ENCODE results near the gene CFAP74.

CFAP74 gene

GRCh38 chr1:2003541-2004131 lies at the start of gene CFAP74:
Gene CFAP74, minus strand, starts transcription at chr1:2003786. Its CDS starts 12,830 bp downstream, at chr1:1990956.
- no peak for DNase-seq

GRCh38 chr1:2053217-2053616 lies 49.6 kb upstream of the CFAP74 start:
- no peak for DNase-seq

GRCh38 chr1:2052756-2053155 lies 49.2 kb upstream of the CFAP74 start:
- no peak for DNase-seq

- DNase-seq: no peak
Measured at GRCh38 chr1:2052054-2052679, 48.6 kb upstream of the CFAP74 start.

- peak; percentile 65 for DNase-seq
Measured at GRCh38 chr1:2050793-2051682, 47.5 kb upstream of the CFAP74 start.

- DNase-seq: no peak
Measured at GRCh38 chr1:2050461-2050792, 46.8 kb upstream of the CFAP74 start.

- DNase-seq: peak; percentile 98
Measured at GRCh38 chr1:2049718-2050431, 46.3 kb upstream of the CFAP74 start, which contains the start of gene PRKCZ. Gene PRKCZ, plus strand, starts transcription at chr1:2050411. Its CDS starts 220 bp downstream, at chr1:2050631.

- DNase-seq: no peak
Measured at GRCh38 chr1:2049225-2049717, 45.7 kb upstream of the CFAP74 start.

GRCh38 chr1:2047749-2048729 lies 44.5 kb upstream of the CFAP74 start:
- no peak for DNase-seq

GRCh38 chr1:2046953-2047748 lies 43.6 kb upstream of the CFAP74 start:
- no peak for DNase-seq

GRCh38 chr1:2046174-2046917 lies 42.8 kb upstream of the CFAP74 start:
- DNase-seq: peak; percentile 75

GRCh38 chr1:2045468-2046173 lies 42.0 kb upstream of the CFAP74 start:
- DNase-seq: no peak

- DNase-seq: peak; percentile 95
Measured at GRCh38 chr1:2044510-2045319, 41.1 kb upstream of the CFAP74 start.

- DNase-seq: no peak
Measured at GRCh38 chr1:2043886-2044285, 40.3 kb upstream of the CFAP74 start.

GRCh38 chr1:2042830-2043773 lies 39.5 kb upstream of the CFAP74 start:
- no peak for DNase-seq

GRCh38 chr1:2041887-2042286 lies 38.3 kb upstream of the CFAP74 start:
- DNase-seq: no peak

GRCh38 chr1:2041305-2041704 lies 37.7 kb upstream of the CFAP74 start:
- no peak for DNase-seq

Data from activated CD8-positive, alpha-beta memory T cell treated with anti-CD3 and anti-CD28 coated beads for 24 hours (primary cell).